NCI-H524 (cell line): ENCODE results near the gene CKB.
"Not testable (repeated sequence)": the region's sequence is repeated elsewhere in the genome, so short reads cannot be mapped to it uniquely, and the experiment has no call there.

Experiments used
- DNase-seq, 2 experiments: peaks; one replicate each; lab custom pipeline; 2025; lab: John Stamatoyannopoulos, UW

CKB gene

DNA sequence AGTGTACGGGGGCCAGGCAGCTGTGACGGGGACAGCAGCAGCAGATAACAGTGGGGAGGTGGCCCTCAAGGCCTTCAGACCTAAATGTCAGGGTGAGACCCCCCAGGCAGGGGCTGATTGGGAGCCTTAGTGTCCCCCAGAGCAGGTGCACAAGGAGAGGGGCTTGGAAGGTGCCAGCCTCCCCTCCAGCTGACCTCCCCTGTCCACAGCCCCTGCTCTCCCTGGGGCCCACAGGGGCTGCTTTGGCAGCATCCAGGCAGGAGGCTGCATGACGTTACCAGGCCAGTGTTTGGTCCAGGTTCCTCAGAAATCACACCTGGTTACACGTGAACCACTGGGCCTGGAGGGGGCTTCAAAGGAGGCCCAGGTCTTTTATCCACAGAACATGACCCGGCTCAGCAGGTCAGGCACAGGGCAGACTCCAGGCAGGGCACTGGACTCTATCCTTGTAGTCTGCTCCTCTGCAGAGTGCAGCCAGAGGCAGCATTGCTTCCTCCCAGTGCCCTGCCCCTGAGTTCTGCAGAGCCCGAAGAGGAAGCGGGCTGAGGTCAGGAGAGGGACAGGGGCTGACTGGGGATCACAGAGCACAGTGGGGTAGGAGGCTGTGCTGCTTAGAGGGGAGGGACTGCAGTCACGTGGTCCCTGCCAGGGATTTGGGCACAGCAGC lies 3.8 kb upstream of the CKB start:
- no peak for DNase-seq

DNA sequence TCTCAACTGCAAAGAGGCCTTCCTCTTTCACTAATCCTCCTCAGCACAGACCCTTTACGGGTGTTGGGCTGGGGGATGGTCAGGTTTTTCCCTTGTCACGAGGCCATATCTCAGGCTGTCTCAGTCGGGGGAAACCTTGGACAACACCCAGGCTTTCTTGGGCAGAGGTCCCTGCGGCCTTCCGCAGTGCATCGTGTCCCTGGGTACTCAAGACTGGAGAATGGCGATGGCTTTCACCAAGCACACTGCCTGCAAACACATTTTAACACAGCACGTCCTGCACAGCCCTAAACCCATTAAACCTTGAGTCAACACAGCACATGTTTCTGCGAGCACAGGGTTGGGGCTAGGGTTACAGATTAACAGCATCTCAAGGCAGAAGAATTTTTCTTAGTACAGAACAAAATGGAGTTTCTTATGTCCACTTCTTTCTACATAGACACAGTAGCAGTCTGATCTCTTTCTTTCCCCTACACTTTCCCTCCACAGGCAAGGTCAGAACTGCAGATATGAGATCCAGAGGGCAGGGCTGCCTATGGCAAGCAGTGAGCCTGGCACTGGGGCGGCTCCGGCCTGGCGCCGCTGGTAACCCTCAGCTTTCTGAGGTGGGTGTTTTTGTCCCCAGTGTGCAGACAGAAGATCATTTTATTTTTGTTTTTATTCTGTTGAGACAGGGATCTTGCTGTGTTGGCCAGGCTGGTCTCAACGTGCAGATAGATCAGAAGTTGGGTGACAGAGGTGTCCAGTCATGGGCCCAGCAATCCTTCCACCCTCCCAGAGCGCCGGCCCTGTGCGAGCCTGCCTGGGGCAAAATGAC lies 3.0 kb upstream of the CKB start:
- DNase-seq: not testable (repeated sequence)

DNA sequence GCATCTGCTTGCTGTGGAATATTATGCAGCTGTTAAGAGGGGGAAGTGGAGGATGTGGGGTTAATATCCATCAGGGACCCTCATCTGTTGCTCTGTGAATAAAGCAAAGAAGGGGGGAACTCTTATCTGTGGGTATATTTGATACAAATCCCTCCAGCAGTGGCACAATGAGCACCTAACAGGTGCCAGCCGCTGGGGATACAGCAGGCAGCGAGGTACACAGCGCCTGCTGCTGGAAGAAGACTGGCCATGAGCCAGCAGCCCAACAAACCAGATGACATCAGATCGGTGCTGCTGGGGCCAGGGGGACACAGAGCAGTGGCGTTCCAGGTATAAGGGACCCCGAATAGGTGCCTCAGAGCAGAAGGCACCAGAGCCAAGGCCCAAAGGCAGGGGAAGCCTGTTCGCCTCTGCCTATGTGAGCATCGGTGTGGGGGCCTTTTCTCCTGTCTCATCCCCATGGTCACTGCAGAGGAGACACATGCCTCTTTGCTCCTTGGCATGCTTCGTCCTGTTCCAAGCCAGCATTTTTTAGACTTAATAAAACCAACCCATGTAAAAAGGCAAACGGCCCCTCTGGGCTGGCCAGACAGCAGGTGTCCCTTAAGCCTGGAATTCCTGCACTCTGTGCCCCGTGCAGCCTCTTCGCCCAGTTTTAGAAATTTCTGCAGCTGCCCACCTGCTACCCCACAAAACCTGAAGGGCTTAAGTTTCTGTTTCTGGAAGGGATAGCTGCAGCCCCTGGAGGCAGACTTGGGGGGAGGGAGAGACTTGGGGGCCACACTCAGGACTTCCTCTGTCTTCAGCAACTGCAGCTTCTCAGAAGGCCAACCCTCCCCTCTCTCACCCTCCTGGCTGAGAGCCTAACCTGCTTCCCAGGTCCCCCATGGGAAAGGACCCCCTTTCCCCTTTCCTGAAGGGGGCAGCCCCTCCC lies 1.6 kb upstream of the CKB start:
- DNase-seq: peak in 1 of 2 experiments; percentile 30

DNA sequence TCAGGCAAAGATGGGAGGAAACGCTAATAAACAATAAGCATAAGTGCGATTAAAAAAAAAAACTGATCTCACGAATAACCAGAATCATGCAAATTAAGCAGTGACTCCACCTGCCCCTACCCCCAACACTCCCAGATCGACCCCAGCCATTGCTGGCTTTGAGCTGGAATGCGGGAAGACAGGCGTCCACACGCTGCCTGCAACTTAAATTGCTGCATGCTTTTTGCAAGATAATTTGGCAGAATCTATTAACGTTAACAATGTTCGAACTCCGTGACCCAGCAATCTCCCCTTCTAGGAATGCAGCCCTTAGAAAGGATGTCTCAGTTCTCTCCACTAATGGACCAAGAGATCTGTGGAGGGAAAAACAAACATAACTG lies 935 bp upstream of the CKB start:
- no peak for DNase-seq

DNA sequence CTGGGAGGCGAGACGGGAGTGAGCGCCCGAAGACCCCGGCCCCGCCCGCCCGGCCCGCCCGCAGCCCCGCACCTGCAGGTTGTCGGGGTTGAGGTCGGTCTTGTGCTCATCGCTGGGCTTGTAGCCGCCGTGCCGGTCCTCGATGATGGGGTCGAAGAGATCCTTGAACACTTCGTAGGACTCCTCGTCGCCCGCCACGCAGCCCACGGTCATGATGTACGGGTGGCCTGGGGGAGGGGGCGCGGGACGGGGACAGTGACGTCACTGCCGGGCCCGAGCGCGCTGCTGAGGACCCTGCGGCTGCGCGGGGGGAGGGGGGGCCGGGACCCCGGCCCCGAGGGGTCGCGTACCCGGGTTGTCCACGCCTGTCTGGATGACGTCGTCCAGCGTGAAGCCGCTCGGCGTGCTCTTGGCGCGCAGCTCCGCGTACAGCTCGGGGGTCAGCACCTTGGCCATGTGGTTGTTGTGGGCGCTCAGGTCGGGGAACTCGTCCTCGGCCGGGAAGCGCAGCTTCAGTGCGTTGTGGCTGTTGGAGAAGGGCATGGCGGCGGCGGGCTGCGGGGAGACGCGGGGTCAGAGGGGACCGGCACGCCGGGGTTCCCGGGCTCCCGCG lies 573 bp downstream of the CKB start:
- DNase-seq: peak in 1 of 2 experiments; percentile 56

DNA sequence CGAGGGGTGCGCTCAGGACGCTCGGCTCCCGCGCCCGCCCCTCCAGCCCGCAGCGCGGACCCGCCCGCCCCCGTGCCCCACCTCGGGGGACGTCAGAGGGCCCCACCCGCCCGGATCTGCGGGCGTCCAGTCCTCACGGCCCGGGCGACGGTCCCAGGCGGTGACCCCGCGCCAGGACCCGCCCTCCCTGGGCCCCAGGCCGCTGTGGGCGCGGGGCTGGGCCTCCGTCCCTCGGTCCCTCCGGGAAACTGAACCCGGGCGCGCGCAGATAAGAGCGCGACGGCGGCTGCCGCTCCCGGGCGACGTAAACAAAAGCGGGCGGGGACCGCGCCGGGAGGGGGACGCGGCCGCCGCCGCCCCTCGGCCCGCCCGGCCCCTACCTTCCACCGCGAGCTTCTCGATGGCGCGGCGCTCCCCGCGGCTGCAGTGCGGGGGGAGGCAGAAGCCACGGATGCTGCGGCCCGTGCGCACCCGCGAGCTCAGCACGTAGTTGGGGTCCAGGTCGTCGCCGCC lies 1.1 kb downstream of the CKB start:
- DNase-seq: peak in 1 of 2 experiments; percentile 50

DNA sequence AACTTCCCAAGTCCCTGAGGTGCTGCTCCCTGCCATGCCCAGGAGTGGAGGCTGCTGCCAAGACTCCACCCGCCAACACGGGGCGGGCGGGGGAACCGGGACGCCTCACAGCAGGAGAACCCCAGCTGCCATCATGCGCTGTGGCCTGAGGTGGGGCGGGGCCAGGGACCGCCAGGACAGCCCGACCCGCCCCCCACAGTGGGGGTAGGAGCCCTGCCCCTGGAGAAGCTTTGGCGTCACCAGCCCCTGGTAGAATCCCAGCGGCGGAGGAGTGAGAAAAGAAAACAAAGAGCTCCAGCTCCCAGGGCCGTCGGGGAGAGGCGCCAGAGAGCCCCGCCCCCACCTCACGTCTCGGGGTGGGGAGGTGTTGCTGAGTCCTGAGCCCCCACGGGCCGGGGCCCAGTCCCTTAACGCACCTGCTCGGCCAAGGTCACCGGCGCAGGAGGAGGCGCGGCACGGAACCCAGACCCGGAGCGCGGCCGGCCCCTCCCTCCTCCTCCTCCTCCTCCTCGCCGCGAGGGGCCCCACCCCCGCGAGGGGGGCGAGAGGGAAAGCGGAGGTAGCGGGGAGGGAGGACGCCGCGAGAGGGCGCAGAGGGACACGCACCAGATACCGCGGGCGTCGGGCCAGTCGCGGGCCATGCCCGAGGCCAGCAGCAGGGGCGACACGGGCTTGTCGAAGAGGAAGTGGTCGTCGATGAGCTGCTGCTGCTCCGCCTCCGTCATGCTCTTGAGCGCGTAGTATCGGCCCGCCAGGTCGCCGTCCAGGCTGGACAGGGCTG lies 1.8 kb downstream of the CKB start:
- DNase-seq: peak; percentile 62 to 81

DNA sequence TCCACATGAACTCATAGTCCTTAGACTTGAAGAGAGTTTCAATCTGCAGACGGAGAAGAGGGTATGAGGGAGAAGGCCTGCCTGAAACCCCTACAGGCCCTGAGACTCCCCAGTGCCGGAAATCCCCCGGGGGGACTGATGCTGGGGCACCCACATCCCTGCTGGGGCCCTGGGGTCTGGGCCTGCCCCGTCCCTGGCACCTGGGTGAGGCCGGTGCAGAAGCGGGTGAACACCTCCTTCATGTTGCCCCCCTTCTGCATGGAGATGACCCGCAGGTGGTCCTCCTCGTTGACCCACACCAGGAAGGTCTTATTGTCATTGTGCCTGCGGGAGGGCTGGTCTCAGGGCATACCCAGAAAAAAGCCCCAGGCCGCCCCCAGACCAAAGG lies 2.4 kb downstream of the CKB start:
- DNase-seq: no peak

DNA sequence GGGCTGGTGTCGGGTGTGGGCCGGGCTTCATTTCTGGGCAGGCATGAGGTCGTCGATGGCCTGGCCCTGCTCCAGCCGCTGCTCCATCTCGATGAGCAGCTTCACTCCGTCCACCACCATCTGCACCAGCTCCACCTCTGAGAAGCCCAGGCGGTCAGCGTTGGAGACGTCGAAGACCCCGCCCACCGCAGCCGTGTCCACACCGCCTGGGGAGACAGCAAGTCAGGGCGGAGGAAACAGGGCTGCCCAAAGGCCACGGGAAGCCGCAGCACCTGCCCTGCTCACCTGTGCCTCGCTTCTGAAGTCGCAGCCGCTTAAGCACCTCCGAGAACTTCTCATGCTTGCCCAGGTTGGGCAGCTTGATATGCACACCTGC lies 2.8 kb downstream of the CKB start:
- DNase-seq: no peak

DNA sequence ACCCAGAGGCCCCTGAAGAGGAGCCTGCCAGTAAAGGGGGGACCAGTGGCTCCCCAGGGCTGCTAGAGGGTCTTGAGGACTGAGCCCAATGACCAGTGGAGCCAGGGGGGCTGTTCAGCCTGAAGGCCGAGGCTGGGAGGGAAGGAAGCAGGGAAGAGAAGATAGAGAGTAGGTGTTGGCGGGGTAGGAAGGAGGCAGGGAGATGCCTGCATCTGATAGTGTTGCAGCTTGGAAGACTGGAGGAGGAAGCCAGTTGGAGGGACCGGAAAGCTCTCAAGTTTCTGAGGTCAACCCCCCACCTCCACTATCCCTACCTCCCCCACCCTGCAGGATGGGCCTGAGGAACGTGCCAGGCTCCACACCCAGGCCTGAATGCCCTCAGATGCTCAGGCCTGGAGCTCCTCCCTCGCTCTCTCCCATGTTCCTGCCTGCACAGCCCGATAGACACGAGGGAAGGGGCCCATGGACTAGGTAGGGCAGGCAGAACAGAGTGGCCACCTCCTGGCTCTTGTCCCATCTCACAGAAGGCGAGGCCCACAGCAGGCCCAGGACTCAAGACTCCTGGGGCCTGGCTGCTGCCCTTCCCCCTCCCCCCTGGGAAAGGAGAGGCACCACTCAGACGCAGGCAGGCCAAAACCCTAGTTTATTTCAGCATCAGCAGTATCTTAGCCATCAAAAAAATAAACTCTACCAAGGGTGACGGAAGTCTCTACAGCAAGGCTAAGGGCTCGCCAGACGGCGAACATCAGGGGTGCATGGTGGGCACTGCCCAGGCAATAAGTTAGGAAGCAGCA lies 3.4 kb downstream of the CKB start:
- peak in 1 of 2 experiments; percentile 49 for DNase-seq

DNA sequence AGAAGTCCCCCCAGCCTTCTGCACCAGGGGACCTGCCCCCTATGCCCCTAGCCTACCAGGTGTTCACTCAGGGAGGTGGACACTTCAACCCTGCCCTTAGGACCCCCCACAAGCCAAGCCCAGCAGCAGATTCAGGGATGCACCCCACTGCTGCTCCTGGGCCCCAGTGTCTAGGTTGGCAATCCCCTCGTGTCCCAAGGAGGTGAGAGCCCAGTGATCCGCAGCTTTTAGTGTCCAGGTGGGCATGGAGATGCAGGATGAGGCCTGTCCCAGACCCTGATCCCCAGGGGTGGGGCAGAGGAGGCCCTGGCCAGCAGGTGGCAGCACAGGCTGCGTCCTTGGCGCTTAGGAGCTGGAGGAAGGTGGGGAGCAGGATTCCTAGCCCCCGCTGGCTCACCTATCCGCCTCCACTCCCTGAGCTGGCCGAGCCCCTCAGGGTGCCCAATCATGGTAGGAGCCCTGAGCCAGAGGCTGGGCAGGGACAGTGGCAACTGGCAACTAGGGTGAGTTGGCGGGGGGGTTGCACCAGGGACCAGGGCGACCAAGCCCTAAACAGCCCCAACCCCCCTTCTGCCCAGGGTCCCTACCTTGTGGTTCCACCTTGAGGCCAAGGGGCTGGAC lies 4.1 kb downstream of the CKB start:
- DNase-seq: peak; percentile 44 to 76

DNA sequence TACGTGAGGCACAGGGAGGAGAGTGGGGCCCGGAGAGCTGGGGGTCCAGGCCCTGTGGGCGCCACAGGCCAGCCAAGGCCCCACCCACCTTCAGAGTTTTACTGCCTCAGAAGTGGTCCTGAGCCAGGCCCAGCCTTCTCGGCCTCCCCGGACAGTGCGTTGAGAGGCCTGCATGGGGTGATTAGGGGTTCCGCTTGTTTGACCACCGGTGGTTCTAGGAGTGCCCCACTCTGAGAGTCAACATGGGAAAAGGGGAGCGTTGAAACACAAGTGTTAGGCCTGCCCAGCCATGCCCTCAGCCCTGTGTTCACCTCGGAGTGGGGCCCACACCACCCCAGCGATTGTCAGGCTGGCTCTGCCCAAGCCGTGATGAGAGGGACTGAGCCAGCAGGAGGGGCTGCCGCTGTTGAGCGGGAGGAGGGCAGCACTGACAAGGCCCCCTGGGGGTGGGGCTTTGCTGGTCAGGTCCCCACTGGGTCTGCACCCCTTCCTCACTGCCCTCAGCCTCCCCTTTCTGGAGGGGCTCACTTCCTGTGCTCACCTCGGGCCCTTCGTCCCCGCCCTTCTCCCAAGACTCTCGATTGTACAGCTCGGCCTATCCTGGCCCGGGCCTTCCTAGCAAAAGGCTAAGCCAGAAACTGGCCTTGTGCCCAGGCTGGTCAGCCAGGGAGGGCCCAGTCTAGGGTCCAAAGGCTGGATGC lies 4.8 kb downstream of the CKB start:
- DNase-seq: no peak

DNA sequence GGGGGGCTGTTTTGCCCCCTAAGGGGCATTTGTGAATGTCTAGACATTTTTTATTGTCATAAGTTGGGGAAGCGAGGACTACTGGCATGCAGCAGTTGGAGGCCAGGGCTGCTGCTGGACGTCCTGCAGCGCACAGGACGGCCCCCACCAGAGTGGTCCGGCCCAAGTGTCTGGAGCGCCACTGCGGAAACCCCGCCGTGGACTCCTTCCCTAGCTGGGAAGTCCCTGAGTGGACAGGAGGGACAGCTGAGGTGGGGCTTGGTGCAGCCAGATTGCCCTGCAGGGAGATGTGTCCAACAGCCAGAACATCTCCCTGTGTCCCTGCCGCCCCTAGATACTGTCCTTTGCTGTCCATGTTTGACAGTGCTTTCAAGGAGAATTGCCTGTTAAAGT lies 5.5 kb downstream of the CKB start:
- no peak for DNase-seq

DNA sequence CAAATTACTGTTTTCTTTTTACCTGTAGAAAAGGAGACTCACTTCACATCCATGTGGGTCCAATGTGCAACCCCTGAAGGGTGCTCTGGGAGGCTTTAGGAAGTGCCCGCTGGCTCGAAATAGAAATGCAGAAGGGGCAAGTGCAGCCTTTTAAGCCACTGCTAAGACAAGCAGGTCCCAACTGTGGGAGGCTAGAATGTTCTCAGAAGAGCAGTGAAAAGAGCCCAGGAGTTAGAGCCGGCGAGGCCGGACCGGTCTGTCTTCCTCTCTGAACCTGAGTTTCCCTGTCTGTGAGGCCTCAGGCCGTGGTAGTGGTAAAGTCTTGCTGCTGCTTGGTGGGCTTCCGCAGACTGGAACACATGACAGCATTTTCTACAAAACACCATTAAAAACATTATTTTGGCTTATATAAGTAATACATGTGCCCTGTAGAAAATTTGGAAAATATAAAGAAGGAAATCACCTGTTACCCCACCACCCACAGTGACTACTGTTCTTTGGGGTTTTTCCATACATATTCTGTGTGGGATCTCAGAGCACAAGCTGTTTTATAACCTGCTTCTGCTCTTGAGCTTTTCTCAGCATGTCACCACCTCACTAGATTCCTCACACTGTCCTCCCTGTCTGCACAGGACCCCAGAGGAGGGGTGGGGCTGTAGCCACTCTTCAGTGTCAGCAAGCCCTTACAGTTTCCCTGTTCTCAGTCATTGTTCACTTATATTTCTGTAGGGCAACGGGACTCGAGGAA lies 6.0 kb downstream of the CKB start:
- DNase-seq: no peak

DNA sequence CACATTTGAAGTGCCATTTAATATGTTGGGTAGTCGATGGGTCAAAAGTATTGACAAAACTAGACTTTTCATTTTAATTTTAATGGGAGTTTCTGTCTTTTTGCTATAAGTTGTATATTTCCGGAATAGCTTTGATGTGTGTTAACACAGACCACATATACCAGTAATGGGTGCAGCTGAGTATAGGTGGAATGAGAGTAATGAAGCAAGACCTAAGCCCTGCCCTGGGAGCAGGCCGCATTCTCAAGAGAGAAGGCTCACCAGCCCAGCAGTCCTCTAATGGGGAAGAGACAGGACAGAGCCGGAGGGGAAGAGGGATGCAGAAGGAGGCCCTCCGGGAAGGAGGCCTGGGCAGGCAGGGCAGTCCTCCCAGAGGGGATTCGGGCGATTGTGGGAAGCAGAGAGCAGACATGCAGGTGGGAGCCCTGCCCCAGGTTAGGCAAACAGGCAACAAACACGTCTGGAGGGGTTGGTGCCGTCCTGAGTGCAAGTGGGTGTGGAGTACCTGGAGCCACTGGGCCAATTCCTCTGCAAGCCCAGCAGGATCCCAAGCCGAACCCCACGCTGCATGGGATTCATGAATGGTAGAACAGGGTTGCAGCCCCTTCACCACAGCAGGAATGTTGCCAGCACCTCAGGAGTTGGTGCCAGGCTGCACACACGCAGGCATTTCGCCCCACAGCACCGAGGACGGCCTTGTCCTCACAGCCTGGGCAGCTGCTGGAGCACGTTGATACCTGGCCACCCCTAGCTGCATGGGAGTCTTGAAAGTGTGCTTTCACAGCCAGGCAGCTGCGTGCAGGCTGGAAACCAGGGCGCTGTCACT lies 7.8 kb downstream of the CKB start:
- no peak for DNase-seq

DNA sequence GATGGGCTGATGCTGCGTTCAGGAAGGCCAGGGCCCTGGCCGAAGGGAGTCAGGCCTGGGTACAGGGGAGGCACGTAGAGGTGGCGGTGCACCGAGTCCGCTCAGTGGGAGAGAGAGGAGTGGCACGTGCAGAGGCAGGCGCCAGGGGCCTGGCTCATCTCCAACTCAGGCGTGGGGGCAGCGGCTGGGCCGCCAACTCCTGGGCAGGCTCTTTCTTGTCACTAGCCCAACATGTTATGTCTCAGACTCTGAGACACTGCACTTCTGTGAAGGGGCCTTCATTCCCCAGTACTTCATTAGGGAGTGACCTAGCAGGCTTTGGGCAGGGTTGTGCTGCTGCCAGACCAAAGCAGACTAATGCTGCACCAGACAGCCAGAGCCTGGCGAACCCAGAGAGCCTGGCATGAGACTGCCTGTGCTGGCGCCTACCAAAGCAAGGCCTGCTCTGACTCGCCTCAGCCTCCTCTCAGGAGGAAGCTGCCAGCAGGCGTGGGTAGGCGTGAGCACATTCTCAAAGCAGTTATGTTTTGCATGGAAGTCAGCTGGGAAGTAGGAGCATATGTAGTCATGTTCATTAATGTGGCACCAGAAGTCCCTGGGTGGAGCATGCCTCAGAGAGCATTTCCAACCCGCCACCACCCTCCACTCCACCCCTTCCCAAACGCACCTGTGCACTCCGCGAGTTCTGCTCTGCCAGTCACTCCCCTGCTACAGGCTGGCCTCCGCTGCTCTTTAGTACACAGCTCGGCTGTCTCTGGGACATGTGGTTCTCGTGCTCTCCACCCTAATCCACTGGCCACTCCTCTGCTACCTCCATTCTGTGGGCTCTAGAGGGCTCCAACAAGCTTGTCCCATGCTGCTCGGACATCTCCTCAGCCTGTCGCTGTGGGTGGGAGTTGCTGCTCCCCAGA lies 9.7 kb downstream of the CKB start:
- DNase-seq: peak; percentile 72 to 92
